Mammary epithelial cell (primary cell): ENCODE data around the gene HOXA4.

ENCODE experiments used
- CTCF ChIP-seq, 2 donors: IDR thresholded peaks in 1 of 2; conservative IDR thresholded peaks in 1 of 2; 2 replicates each; pipeline ENCODE4 v1.5.1; 2011 to 2012; ENCODE audit warnings: inconsistent platforms in 2 of 2, low read length in 2 of 2, mild to moderate bottlenecking in 2 of 2, control low read depth in 1 of 2, low read depth in 1 of 2; ENCODE audit not compliant: insufficient read depth in 1 of 2; ENCODE audit errors: extremely low read depth in 1 of 2
- EZH2 ChIP-seq: IDR thresholded peaks from 2 replicates; pipeline ENCODE4 v1.6.1; 2012; ENCODE audit warnings: low read length, inconsistent platforms, borderline replicate concordance

- no peak for TF ChIP-seq CTCF (conservative IDR thresholded peaks at IDR 0.05 in 1 of 2, IDR thresholded peaks at IDR 0.05 in 1 of 2; ENCODE audit: extremely low read depth in 1 of 2, insufficient read depth in 1 of 2, low read depth in 1 of 2, low read length in 2 of 2)
- TF ChIP-seq EZH2 = no peak
These were observed 7.0 kb downstream of the HOXA4 start for GRCh38 chr7:27123477-27124053.
